CD14-positive monocyte (primary cell): Measurements from ENCODE around the gene ABCA4. TPM values are rescaled to one million over a fixed set of nuclear protein-coding genes. Genes with fewer than 3 reads are reported as not detected.

Source experiments
- DNase-seq, 3 donors: peaks; one replicate each; pipeline ENCODE4 v3.0.0-alpha.2; 2011 to 2022
- H2AFZ ChIP-seq: 2 replicates; pipeline ENCODE4 v1.6.0; 2012; ENCODE audit warnings: mild to moderate bottlenecking, low read depth, low read length, inconsistent platforms; ENCODE audit not compliant: insufficient read depth, poor library complexity, severe bottlenecking
- H3K27ac ChIP-seq, 2 donors: 1 replicate in 1 of 2; 2 replicates in 1 of 2; pipeline ENCODE4 v1.5.1; 2012 to 2013; ENCODE audit warnings: low read length in 2 of 2, control low read depth in 1 of 2, inconsistent platforms in 1 of 2, low read depth in 1 of 2, mild to moderate bottlenecking in 1 of 2
- H3K27me3 ChIP-seq, 2 donors: one replicate each; pipeline versions ENCODE4 v1.6.0 to v1.6.1; 2011 to 2013; ENCODE audit warnings: low read length in 2 of 2; ENCODE audit not compliant: control insufficient read depth in 2 of 2, insufficient read depth in 2 of 2
- H3K36me3 ChIP-seq, 2 donors: replicated peaks in 1 of 2; 1 replicate in 1 of 2; 2 replicates in 1 of 2; pipeline versions ENCODE4 v1.5.1 to v1.6.1; 2012 to 2013; ENCODE audit warnings: low read length in 2 of 2, control low read depth in 1 of 2, inconsistent platforms in 1 of 2, mild to moderate bottlenecking in 1 of 2; ENCODE audit not compliant: insufficient read depth in 2 of 2, control insufficient read depth in 1 of 2
- H3K4me1 ChIP-seq, 2 donors: 1 replicate in 1 of 2; 2 replicates in 1 of 2; pipeline versions ENCODE4 v1.5.1 to v1.6.1; 2012 to 2013; ENCODE audit warnings: low read length in 2 of 2, control low read depth in 1 of 2, inconsistent platforms in 1 of 2, mild to moderate bottlenecking in 1 of 2, moderate library complexity in 1 of 2; ENCODE audit not compliant: insufficient read depth in 2 of 2, control insufficient read depth in 1 of 2
- H3K4me2 ChIP-seq: replicated peaks from 2 replicates; pipeline ENCODE3; 2012; ENCODE audit warnings: low read length, moderate library complexity, mild to moderate bottlenecking; ENCODE audit not compliant: poor library complexity, severe bottlenecking; ENCODE audit errors: extremely low read depth
- H3K4me3 ChIP-seq, 3 experiments: fragments of 200-600 bp in 1 of 3; sonication (generic) in 1 of 3; replicated peaks in 1 of 3; 1 replicate in 2 of 3; 2 replicates in 1 of 3; pipeline ENCODE4 v1.5.1; 2011 to 2013; ENCODE audit warnings: low read length in 3 of 3, mild to moderate bottlenecking in 3 of 3, control low read depth in 2 of 3, low read depth in 2 of 3, inconsistent platforms in 1 of 3, moderate library complexity in 1 of 3
- H3K79me2 ChIP-seq: 2 replicates; pipeline ENCODE4 v1.6.0; 2012; ENCODE audit warnings: mild to moderate bottlenecking, control low read depth, inconsistent platforms, low read length, moderate library complexity; ENCODE audit not compliant: insufficient read depth
- H3K9ac ChIP-seq: 2 replicates; pipeline ENCODE4 v1.6.0; 2017; ENCODE audit warnings: low read length, mild to moderate bottlenecking; ENCODE audit not compliant: insufficient read depth, poor library complexity, severe bottlenecking
- H3K9me3 ChIP-seq, 2 donors: replicated peaks in 1 of 2; 1 replicate in 1 of 2; 2 replicates in 1 of 2; pipeline versions ENCODE4 v1.5.1 to v1.6.1; 2012 to 2013; ENCODE audit warnings: low read length in 2 of 2, control low read depth in 1 of 2; ENCODE audit not compliant: control insufficient read depth in 1 of 2, insufficient read depth in 1 of 2
- H4K20me1 ChIP-seq: 2 replicates; pipeline ENCODE4 v1.6.0; 2012; ENCODE audit warnings: mild to moderate bottlenecking, low read length, control low read depth, moderate library complexity; ENCODE audit not compliant: insufficient read depth
- H3K27ac Mint-ChIP-seq, 7 donors: one replicate each; pipeline ENCODE4 v1.8.0; 2020; ENCODE audit warnings: mild to moderate bottlenecking in 7 of 7, mixed read lengths in 7 of 7, moderate library complexity in 6 of 7, inconsistent platforms in 2 of 7
- H3K27me3 Mint-ChIP-seq, 3 donors: one replicate each; pipeline ENCODE4 v1.8.0; 2021 to 2022; ENCODE audit warnings: low read depth in 3 of 3, mild to moderate bottlenecking in 3 of 3, mixed read lengths in 3 of 3, moderate library complexity in 3 of 3, inconsistent platforms in 1 of 3
- H3K36me3 Mint-ChIP-seq, 2 donors: one replicate each; pipeline ENCODE4 v1.8.0; 2020; ENCODE audit warnings: mixed read lengths in 2 of 2, inconsistent platforms in 1 of 2, mild to moderate bottlenecking in 1 of 2
- H3K4me1 Mint-ChIP-seq: one replicate; pipeline ENCODE4 v1.8.0; 2020; ENCODE audit warnings: mild to moderate bottlenecking, mixed read lengths
- H3K4me3 Mint-ChIP-seq, 2 donors: one replicate each; pipeline ENCODE4 v1.8.0; 2020; ENCODE audit warnings: mild to moderate bottlenecking in 2 of 2, mixed read lengths in 2 of 2, moderate library complexity in 1 of 2
- H3K9me3 Mint-ChIP-seq, 7 donors: one replicate each; pipeline ENCODE4 v1.8.0; 2020 to 2022; ENCODE audit warnings: mixed read lengths in 7 of 7, mild to moderate bottlenecking in 6 of 7, moderate library complexity in 6 of 7, inconsistent platforms in 2 of 7
- WGBS: methylation state at CpG from one replicate; pipeline ENCODE4 v1.1.5; 2013; ENCODE audit warnings: missing lambda C conversion rate; ENCODE audit not compliant: insufficient coverage; 5-methylcytosine and 5-hydroxymethylcytosine counted together
- intact Hi-C, 2 donors: fragments of 100-400 bp; cut with micrococcal nuclease; formaldehyde crosslinking; loops; one replicate each; pipeline versions ENCODE4 v1.15.0 to v1.15.1; 2023
- polyA plus RNA-seq, 3 donors: library from polyadenylated mRNA; depleted of rRNA in 1 of 3; unstranded in 2 of 3; stranded (reverse) in 1 of 3; fragments of 300-500 nt in 2 of 3; fragments of >200 nt in 1 of 3; fragmentation: Illumina TruSeq in 2 of 3; gene quantifications; 1 replicate in 2 of 3; 2 replicates in 1 of 3; pipeline ENCODE4 v1.2.3, GENCODE V29; 2012 to 2021
- TF ChIP-seq, protein P1 (sequence below): fragments of 200-600 bp; IDR thresholded peaks from one replicate; pipeline ENCODE4 v1.8.0; 2022; ENCODE audit warnings: antibody characterized with exemption, mild to moderate bottlenecking

Gene ABCA4
- polyA plus RNA-seq, 3 donors, result not detected

DNA sequence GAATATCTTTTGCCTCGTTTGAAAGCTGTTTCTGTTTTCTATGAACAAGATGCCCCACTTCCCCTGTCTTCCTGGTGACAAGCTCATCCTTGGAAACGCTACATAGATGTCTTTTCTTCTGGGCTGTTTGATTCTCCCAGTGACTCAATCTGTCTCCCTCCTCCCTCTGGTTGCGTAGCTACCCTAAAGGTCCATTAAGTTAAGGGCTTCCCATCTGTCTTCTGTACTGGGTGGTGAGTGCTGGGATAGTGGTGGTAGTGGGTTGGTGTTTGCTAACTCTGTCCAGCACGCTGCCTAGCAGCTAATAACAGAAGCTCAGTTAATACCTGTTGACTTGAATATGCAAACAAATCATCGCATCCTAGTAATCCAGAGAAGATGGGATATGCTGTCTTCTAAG lies 161.5 kb downstream of the ABCA4 start:
- Histone ChIP-seq H3K4me1 (peaks cover 26% of the 10 kb centered on the region in 2 donors), H3K4me3 (no peak overlapping the region), H4K20me1 (no peaks in the 10 kb centered on the region), H3K79me2 (no peaks in the 10 kb centered on the region), H3K36me3 (no peaks in the 10 kb centered on the region), H3K9ac (no peak overlapping the region), H3K27ac (no peak overlapping the region), H3K27me3 (no peaks in the 10 kb centered on the region), H3K4me2 (no peak overlapping the region), H2AFZ (no peak overlapping the region), H3K9me3 (peaks cover 13 to 23% of the 10 kb centered on the region in 2 donors)
- DNase-seq, result no peak
- H3K27ac Mint-ChIP-seq, result no peak overlapping the region
- peaks cover 30% of the 10 kb centered on the region for H3K4me1 Mint-ChIP-seq
- 50% methylated on average over 3 of the region's 5 CpGs for WGBS
- peaks cover 0 to 6% of the 10 kb centered on the region in 2 donors for H3K36me3 Mint-ChIP-seq
- intact Hi-C loops, result no loop called here
- TF ChIP-seq, protein P1, sequence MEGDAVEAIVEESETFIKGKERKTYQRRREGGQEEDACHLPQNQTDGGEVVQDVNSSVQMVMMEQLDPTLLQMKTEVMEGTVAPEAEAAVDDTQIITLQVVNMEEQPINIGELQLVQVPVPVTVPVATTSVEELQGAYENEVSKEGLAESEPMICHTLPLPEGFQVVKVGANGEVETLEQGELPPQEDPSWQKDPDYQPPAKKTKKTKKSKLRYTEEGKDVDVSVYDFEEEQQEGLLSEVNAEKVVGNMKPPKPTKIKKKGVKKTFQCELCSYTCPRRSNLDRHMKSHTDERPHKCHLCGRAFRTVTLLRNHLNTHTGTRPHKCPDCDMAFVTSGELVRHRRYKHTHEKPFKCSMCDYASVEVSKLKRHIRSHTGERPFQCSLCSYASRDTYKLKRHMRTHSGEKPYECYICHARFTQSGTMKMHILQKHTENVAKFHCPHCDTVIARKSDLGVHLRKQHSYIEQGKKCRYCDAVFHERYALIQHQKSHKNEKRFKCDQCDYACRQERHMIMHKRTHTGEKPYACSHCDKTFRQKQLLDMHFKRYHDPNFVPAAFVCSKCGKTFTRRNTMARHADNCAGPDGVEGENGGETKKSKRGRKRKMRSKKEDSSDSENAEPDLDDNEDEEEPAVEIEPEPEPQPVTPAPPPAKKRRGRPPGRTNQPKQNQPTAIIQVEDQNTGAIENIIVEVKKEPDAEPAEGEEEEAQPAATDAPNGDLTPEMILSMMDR, result no peak
- H3K9me3 Mint-ChIP-seq, result peaks cover 21 to 33% (median 24%) of the 10 kb centered on the region in 7 donors
- no peak overlapping the region for H3K4me3 Mint-ChIP-seq
- H3K27me3 Mint-ChIP-seq, result no peaks in the 10 kb centered on the region

DNA sequence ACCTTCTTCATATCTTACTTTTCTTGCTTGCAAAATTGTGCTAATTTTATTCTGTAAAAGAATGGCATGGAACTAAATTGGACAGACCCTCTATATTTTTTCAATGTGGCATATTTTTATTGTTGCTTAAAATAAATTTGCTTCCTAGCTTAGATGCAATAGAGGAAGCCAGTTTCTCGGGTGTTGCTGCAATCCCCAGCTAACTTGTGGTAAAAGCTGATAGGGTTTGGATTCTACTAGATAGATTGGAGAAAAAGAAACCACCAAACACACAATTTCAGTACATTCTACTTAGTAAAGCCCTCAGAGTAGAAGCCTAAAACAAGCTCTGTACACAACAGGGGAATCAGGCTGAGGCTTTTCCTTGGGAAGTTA lies 162.2 kb downstream of the ABCA4 start:
- Histone ChIP-seq H3K4me1 (peaks cover 26% of the 10 kb centered on the region in 2 donors), H3K9me3 (peaks cover 15 to 27% of the 10 kb centered on the region in 2 donors), H3K4me2 (no peak overlapping the region), H3K27ac (no peak overlapping the region), H3K36me3 (no peaks in the 10 kb centered on the region), H3K4me3 (no peak overlapping the region), H3K9ac (no peak overlapping the region), H2AFZ (peak overlapping the region; percentile 23), H3K27me3 (no peaks in the 10 kb centered on the region), H4K20me1 (no peaks in the 10 kb centered on the region), H3K79me2 (no peaks in the 10 kb centered on the region)
- Mint-ChIP-seq H3K9me3 (peaks cover 21 to 35% (median 26%) of the 10 kb centered on the region in 7 donors), H3K4me3 (no peak overlapping the region), H3K27me3 (no peaks in the 10 kb centered on the region), H3K36me3 (peaks cover 0 to 6% of the 10 kb centered on the region in 2 donors), H3K27ac (no peak overlapping the region), H3K4me1 (peaks cover 30% of the 10 kb centered on the region)
- WGBS, result no CpG with 5 or more reads among the region's 1 CpG
- intact Hi-C loops, result no loop called here
- DNase-seq, result peak in 2 of 3 donors; percentile 3 to 4
- TF ChIP-seq, protein P1, result no peak
